HCT116 (cell line): ENCODE measurements around the gene TMEM132D. TPM values are rescaled to one million over a fixed set of nuclear protein-coding genes. Genes with fewer than 3 reads are reported as not detected.

Experiments used
- ATAC-seq: fragments of 200-7000 bp; cut with Tn5 transposase; 2 replicates; pipeline ENCODE4 v1.9.1; 2020; ENCODE audit warnings: mild to moderate bottlenecking, moderate library complexity
- BruUV-seq: library from RNA; stranded (reverse); fragments of 400-500 nt; replicated peaks from 2 replicates; lab custom pipeline; 2021; lab: Mats Ljungman, UMichigan
- CTCF ChIA-PET: fragments of 300-600 bp; sonication (Branson Sonifier 250); formaldehyde crosslinking; loops from one replicate; lab custom pipeline; 2021; ENCODE audit warnings: antibody characterized with exemption; lab: Charles Lee
- POLR2A ChIA-PET: fragments of 300-600, 350-600 bp; sonication (Branson Sonifier 250); formaldehyde crosslinking; loops from one replicate; lab custom pipeline; 2021; ENCODE audit warnings: antibody characterized with exemption; lab: Charles Lee
- RAD21 ChIA-PET, 2 experiments: fragments of 300-600 bp; sonication (Branson Sonifier 250); formaldehyde crosslinking; loops; one replicate each; lab custom pipeline; 2023; ENCODE audit warnings: low total read pairs in 2 of 2; ENCODE audit not compliant: uncharacterized antibody in 2 of 2, unreplicated experiment in 2 of 2, low non-redundant PET in 1 of 2; lab: Charles Lee
- DNase-seq: peaks from one replicate; pipeline ENCODE4 v3.0.0-alpha.2; 2010; ENCODE audit warnings: low read depth, low spot score
- H2AFZ ChIP-seq: fragments of 200-600 bp; shearing (Covaris generic), sonication (generic); 2 replicates; pipeline ENCODE4 v1.6.1; 2017; ENCODE audit warnings: low read depth, mixed run types, mixed read lengths, antibody characterized with exemption, low read length; ENCODE audit not compliant: poor library complexity, severe bottlenecking
- H3K27ac ChIP-seq: 2 replicates; pipeline ENCODE4 v1.5.1; 2012; ENCODE audit warnings: low read depth, low read length
- H3K27me3 ChIP-seq: fragments of 200-600 bp; sonication (generic); 2 replicates; pipeline ENCODE4 v1.6.1; 2016; ENCODE audit warnings: mixed run types, low read length, mixed read lengths; ENCODE audit not compliant: insufficient read depth
- H3K36me3 ChIP-seq, 2 experiments: fragments of 200-500 bp in 1 of 2; fragments of 200-600 bp in 1 of 2; sonication (Bioruptor generic) in 1 of 2; sonication (generic) in 1 of 2; 2 replicates each; pipeline versions ENCODE4 v1.5.1 to v1.6.1; 2014 to 2016; ENCODE audit warnings: low read length in 2 of 2, inconsistent platforms in 1 of 2, mixed read lengths in 1 of 2, mixed run types in 1 of 2; ENCODE audit not compliant: insufficient read depth in 2 of 2, control insufficient read depth in 1 of 2
- H3K4me1 ChIP-seq, 2 experiments: fragments of 200-600 bp in 1 of 2; sonication (generic) in 1 of 2; 2 replicates each; pipeline versions ENCODE4 v1.5.1 to v1.6.1; 2012 to 2017; ENCODE audit warnings: low read length in 2 of 2, inconsistent platforms in 1 of 2, mild to moderate bottlenecking in 1 of 2, mixed read lengths in 1 of 2, mixed run types in 1 of 2, moderate library complexity in 1 of 2; ENCODE audit not compliant: insufficient read depth in 2 of 2, control insufficient read depth in 1 of 2
- H3K4me2 ChIP-seq: fragments of 200-600 bp; sonication (generic); 2 replicates; pipeline ENCODE4 v1.6.1; 2017; ENCODE audit warnings: mixed run types, low read length, mixed read lengths
- H3K4me3 ChIP-seq, 2 experiments: fragments of 200-600 bp in 1 of 2; sonication (generic) in 1 of 2; replicated peaks in 1 of 2; 2 replicates each; pipeline ENCODE4 v1.5.1; 2011 to 2016; ENCODE audit warnings: low read length in 2 of 2, control low read depth in 1 of 2, low read depth in 1 of 2, mild to moderate bottlenecking in 1 of 2, mixed read lengths in 1 of 2, mixed run types in 1 of 2
- H3K79me2 ChIP-seq: fragments of 200-600 bp; sonication (generic); 2 replicates; pipeline ENCODE4 v1.6.1; 2017; ENCODE audit warnings: mild to moderate bottlenecking, mixed run types, low read length, moderate library complexity, mixed read lengths; ENCODE audit not compliant: insufficient read depth
- H3K9ac ChIP-seq: fragments of 200-600 bp; sonication (generic); 2 replicates; pipeline ENCODE4 v1.6.1; 2016; ENCODE audit warnings: low read length, mixed read lengths
- H3K9me2 ChIP-seq: fragments of 200-600 bp; sonication (generic), shearing (Covaris generic); 2 replicates; pipeline ENCODE4 v1.6.1; 2017; ENCODE audit warnings: mixed run types, mild to moderate bottlenecking, moderate library complexity; ENCODE audit not compliant: insufficient read depth
- H3K9me3 ChIP-seq, 2 experiments: fragments of 200-500 bp in 1 of 2; fragments of 200-600 bp in 1 of 2; sonication (Bioruptor generic) in 1 of 2; sonication (generic) in 1 of 2; 2 replicates each; pipeline ENCODE4 v1.6.1; 2014 to 2017; ENCODE audit warnings: low read length in 2 of 2, mixed read lengths in 2 of 2, inconsistent platforms in 1 of 2, low read depth in 1 of 2, mild to moderate bottlenecking in 1 of 2, mixed run types in 1 of 2, moderate library complexity in 1 of 2; ENCODE audit not compliant: control insufficient read depth in 1 of 2, insufficient read depth in 1 of 2
- H4K20me1 ChIP-seq: fragments of 200-600 bp; sonication (generic), shearing (Covaris generic); 2 replicates; pipeline ENCODE4 v1.6.1; 2017; ENCODE audit warnings: mixed run types, mild to moderate bottlenecking, moderate library complexity; ENCODE audit not compliant: insufficient read depth
- CBX3 ChIP-seq: IDR thresholded peaks from 2 replicates; pipeline ENCODE4 v1.6.1; 2012; ENCODE audit warnings: low read depth
- EGR1 ChIP-seq: IDR thresholded peaks from 2 replicates; pipeline ENCODE4 v1.6.1; 2012; ENCODE audit warnings: low read depth
- EZH2 ChIP-seq: fragments of 200-600 bp; sonication (generic); IDR thresholded peaks from 2 replicates; pipeline ENCODE4 v1.6.1; 2017; ENCODE audit warnings: antibody characterized with exemption, mixed run types
- POLR2AphosphoS5 ChIP-seq: IDR thresholded peaks from 2 replicates; pipeline ENCODE4 v1.6.1; 2011; ENCODE audit warnings: mild to moderate bottlenecking, low read depth, low read length, moderate library complexity
- RAD21 ChIP-seq: IDR thresholded peaks from 2 replicates; pipeline ENCODE4 v1.6.1; 2012; ENCODE audit warnings: low read depth, mild to moderate bottlenecking
- SIN3A ChIP-seq: IDR thresholded peaks from 2 replicates; pipeline ENCODE4 v1.6.1; 2012; ENCODE audit warnings: low read depth
- YY1 ChIP-seq: IDR thresholded peaks from 2 replicates; pipeline ENCODE4 v1.6.1; 2011; ENCODE audit warnings: low read length, low read depth, moderate library complexity, mild to moderate bottlenecking; ENCODE audit not compliant: insufficient replicate concordance; ENCODE audit errors: extremely low read depth
- ZNF274 ChIP-seq: fragments of 200-500 bp; sonication (Bioruptor generic); IDR thresholded peaks from 2 replicates; pipeline ENCODE4 v1.6.1; 2014; ENCODE audit warnings: mild to moderate bottlenecking, low read depth, low read length, inconsistent platforms
- intact Hi-C: fragments of 100-400 bp; cut with micrococcal nuclease; formaldehyde crosslinking; loops from 2 replicates; pipeline ENCODE4 v1.10.0; 2022
- total RNA-seq: library from RNA; stranded (reverse); gene quantifications from one replicate; pipeline ENCODE4 v1.2.1, GENCODE V29; 2021; ENCODE audit not compliant: unreplicated experiment
- TF ChIP-seq, protein P1 (sequence below), 3 experiments: fragments of 200-600 bp in 1 of 3; sonication (generic) in 1 of 3; IDR thresholded peaks in 2 of 3; conservative IDR thresholded peaks in 1 of 3; 2 replicates each; pipeline ENCODE4 v1.5.1; 2012 to 2017; ENCODE audit warnings: low read depth in 2 of 3, low read length in 2 of 3, antibody characterized with exemption in 1 of 3, borderline replicate concordance in 1 of 3, control low read depth in 1 of 3, mild to moderate bottlenecking in 1 of 3, mixed read lengths in 1 of 3, mixed run types in 1 of 3, moderate library complexity in 1 of 3; ENCODE audit not compliant: insufficient read depth in 1 of 3
- TF ChIP-seq, protein P2 (sequence below): IDR thresholded peaks from 2 replicates; pipeline ENCODE4 v1.6.1; 2011; ENCODE audit warnings: mild to moderate bottlenecking, low read length, moderate library complexity; ENCODE audit not compliant: insufficient replicate concordance; ENCODE audit errors: extremely low read depth
- TF ChIP-seq, protein P3 (sequence below): IDR thresholded peaks from 2 replicates; pipeline ENCODE4 v1.6.1; 2012
- TF ChIP-seq, protein P4 (sequence below): IDR thresholded peaks from 2 replicates; pipeline ENCODE4 v1.6.1; 2012; ENCODE audit warnings: low read depth

The TMEM132D gene
- total RNA-seq, 1 experiment from 2014 or later, result not detected

DNA sequence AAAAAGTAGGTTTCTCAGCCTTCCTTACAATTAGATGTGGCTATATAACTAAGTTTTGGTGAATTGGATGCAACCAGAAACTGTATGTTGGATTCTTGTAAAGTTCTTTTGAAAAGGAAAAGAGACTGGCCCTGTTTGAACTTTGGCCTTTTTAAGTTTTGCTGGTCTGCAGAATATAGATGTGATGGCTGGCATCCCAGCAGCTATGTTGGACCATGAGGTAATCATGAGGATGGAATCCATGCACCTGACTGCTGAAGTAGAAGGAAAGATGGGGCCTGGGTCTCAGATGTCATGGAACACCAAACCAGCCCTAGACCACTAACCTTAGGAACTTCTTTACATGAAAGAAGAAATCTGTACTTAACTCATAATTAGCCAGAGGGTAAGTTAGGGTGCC lies 568.1 kb downstream of the TMEM132D start:
- BruUV-seq, result no TSS peak
- CTCF ChIA-PET, result no interaction called here
- Histone ChIP-seq H3K27me3 (no peaks in the 10 kb centered on the region), H3K79me2 (no peaks in the 10 kb centered on the region), H3K9me3 (peaks cover 0 to 3% of the 10 kb centered on the region in 2 experiments; a peak in 2 of 4 replicates), H2AFZ (no peak overlapping the region), H3K4me1 (no peaks in the 10 kb centered on the region), H3K9ac (no peak overlapping the region), H4K20me1 (no peaks in the 10 kb centered on the region), H3K9me2 (no peaks in the 10 kb centered on the region), H3K27ac (no peak overlapping the region), H3K4me2 (no peak overlapping the region), H3K36me3 (no peaks in the 10 kb centered on the region), H3K4me3 (no peak overlapping the region)
- ATAC-seq (no peak), DNase-seq (no peak)
- RAD21 ChIA-PET, result no interaction called here
- POLR2A ChIA-PET, result no interaction called here
- TF ChIP-seq, protein P1, sequence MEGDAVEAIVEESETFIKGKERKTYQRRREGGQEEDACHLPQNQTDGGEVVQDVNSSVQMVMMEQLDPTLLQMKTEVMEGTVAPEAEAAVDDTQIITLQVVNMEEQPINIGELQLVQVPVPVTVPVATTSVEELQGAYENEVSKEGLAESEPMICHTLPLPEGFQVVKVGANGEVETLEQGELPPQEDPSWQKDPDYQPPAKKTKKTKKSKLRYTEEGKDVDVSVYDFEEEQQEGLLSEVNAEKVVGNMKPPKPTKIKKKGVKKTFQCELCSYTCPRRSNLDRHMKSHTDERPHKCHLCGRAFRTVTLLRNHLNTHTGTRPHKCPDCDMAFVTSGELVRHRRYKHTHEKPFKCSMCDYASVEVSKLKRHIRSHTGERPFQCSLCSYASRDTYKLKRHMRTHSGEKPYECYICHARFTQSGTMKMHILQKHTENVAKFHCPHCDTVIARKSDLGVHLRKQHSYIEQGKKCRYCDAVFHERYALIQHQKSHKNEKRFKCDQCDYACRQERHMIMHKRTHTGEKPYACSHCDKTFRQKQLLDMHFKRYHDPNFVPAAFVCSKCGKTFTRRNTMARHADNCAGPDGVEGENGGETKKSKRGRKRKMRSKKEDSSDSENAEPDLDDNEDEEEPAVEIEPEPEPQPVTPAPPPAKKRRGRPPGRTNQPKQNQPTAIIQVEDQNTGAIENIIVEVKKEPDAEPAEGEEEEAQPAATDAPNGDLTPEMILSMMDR (IDR thresholded peaks at IDR 0.05 in 2 of 3, conservative IDR thresholded peaks at IDR 0.05 in 1 of 3; ENCODE audit: borderline replicate concordance in 1 of 3, insufficient read depth in 1 of 3, low read depth in 2 of 3, low read length in 2 of 3), result no peak
- TF ChIP-seq RAD21, result no peak
- TF ChIP-seq, protein P2, sequence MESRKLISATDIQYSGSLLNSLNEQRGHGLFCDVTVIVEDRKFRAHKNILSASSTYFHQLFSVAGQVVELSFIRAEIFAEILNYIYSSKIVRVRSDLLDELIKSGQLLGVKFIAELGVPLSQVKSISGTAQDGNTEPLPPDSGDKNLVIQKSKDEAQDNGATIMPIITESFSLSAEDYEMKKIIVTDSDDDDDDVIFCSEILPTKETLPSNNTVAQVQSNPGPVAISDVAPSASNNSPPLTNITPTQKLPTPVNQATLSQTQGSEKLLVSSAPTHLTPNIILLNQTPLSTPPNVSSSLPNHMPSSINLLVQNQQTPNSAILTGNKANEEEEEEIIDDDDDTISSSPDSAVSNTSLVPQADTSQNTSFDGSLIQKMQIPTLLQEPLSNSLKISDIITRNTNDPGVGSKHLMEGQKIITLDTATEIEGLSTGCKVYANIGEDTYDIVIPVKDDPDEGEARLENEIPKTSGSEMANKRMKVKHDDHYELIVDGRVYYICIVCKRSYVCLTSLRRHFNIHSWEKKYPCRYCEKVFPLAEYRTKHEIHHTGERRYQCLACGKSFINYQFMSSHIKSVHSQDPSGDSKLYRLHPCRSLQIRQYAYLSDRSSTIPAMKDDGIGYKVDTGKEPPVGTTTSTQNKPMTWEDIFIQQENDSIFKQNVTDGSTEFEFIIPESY, result no peak
- intact Hi-C loops, result no loop called here

DNA sequence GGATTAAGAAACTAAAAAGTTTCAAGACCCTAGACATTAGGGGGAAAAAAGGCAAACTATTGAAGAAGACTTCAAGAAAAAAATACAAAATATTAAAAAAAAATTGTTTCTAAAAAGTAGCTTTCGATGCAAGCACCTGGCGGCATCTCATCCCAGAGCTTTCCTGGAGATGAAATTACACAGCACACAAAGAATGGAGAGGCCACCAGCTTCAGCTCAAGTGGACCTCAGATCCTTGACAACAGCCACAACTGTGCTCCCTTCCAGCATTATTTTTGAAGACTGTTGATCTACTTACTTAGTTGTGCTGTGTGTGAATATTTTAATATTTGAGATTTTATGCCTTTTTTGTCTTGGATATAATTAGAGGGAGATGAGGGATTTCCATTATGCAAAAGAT lies 571.5 kb downstream of the TMEM132D start:
- intact Hi-C loops, result no loop called here
- Histone ChIP-seq H3K4me2 (no peak overlapping the region), H4K20me1 (no peaks in the 10 kb centered on the region), H3K4me1 (no peaks in the 10 kb centered on the region), H3K27me3 (no peaks in the 10 kb centered on the region), H3K9me2 (no peaks in the 10 kb centered on the region), H3K4me3 (no peak overlapping the region), H3K27ac (no peak overlapping the region), H3K79me2 (no peaks in the 10 kb centered on the region), H2AFZ (no peak overlapping the region), H3K9ac (no peak overlapping the region), H3K36me3 (no peaks in the 10 kb centered on the region), H3K9me3 (peaks cover 3 to 6% of the 10 kb centered on the region in 2 experiments; a peak in 2 of 4 replicates)
- ChIA-PET CTCF (no interaction called here), POLR2A (no interaction called here), RAD21 (no interaction called here)
- no peak for DNase-seq
- BruUV-seq, result no TSS peak
- no peak for ATAC-seq
- TF ChIP-seq CBX3 (no peak), YY1 (no peak), SIN3A (no peak), EZH2 (no peak), POLR2AphosphoS5 (no peak), ZNF274 (no peak), EGR1 (no peak)
- TF ChIP-seq, protein P3, sequence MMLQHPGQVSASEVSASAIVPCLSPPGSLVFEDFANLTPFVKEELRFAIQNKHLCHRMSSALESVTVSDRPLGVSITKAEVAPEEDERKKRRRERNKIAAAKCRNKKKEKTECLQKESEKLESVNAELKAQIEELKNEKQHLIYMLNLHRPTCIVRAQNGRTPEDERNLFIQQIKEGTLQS, result no peak
- TF ChIP-seq, protein P4, sequence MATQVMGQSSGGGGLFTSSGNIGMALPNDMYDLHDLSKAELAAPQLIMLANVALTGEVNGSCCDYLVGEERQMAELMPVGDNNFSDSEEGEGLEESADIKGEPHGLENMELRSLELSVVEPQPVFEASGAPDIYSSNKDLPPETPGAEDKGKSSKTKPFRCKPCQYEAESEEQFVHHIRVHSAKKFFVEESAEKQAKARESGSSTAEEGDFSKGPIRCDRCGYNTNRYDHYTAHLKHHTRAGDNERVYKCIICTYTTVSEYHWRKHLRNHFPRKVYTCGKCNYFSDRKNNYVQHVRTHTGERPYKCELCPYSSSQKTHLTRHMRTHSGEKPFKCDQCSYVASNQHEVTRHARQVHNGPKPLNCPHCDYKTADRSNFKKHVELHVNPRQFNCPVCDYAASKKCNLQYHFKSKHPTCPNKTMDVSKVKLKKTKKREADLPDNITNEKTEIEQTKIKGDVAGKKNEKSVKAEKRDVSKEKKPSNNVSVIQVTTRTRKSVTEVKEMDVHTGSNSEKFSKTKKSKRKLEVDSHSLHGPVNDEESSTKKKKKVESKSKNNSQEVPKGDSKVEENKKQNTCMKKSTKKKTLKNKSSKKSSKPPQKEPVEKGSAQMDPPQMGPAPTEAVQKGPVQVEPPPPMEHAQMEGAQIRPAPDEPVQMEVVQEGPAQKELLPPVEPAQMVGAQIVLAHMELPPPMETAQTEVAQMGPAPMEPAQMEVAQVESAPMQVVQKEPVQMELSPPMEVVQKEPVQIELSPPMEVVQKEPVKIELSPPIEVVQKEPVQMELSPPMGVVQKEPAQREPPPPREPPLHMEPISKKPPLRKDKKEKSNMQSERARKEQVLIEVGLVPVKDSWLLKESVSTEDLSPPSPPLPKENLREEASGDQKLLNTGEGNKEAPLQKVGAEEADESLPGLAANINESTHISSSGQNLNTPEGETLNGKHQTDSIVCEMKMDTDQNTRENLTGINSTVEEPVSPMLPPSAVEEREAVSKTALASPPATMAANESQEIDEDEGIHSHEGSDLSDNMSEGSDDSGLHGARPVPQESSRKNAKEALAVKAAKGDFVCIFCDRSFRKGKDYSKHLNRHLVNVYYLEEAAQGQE, result no peak
